Endothelial cell (in vitro differentiated cells): ENCODE measurements around the gene ARRB2. TPM values are rescaled to one million over a fixed set of nuclear protein-coding genes. Genes with fewer than 3 reads are reported as not detected.
"Not testable (repeated sequence)": the region's sequence is repeated elsewhere in the genome, so short reads cannot be mapped to it uniquely, and the experiment has no call there.

Experiments
- DNase-seq: peaks from one replicate; pipeline ENCODE4 v3.0.0; 2021; ENCODE audit warnings: low spot score
- H3K27ac Mint-ChIP-seq: one replicate; pipeline ENCODE4 v1.8.0; 2021; ENCODE audit warnings: mixed read lengths, inconsistent platforms; ENCODE audit not compliant: unreplicated experiment
- H3K27me3 Mint-ChIP-seq: one replicate; pipeline ENCODE4 v1.8.0; 2021; ENCODE audit warnings: mild to moderate bottlenecking, moderate library complexity, mixed read lengths, inconsistent platforms; ENCODE audit not compliant: unreplicated experiment
- H3K36me3 Mint-ChIP-seq: one replicate; pipeline ENCODE4 v1.8.0; 2021; ENCODE audit warnings: mild to moderate bottlenecking, low read depth, mixed read lengths, inconsistent platforms; ENCODE audit not compliant: unreplicated experiment
- H3K4me1 Mint-ChIP-seq: one replicate; pipeline ENCODE4 v1.8.0; 2021; ENCODE audit warnings: mild to moderate bottlenecking, mixed read lengths, inconsistent platforms; ENCODE audit not compliant: unreplicated experiment
- H3K4me3 Mint-ChIP-seq: one replicate; pipeline ENCODE4 v1.8.0; 2021; ENCODE audit warnings: mild to moderate bottlenecking, mixed read lengths, inconsistent platforms; ENCODE audit not compliant: unreplicated experiment
- H3K9me3 Mint-ChIP-seq: one replicate; pipeline ENCODE4 v1.8.0; 2021; ENCODE audit warnings: mixed read lengths, inconsistent platforms; ENCODE audit not compliant: unreplicated experiment
- CTCF ChIP-seq: fragments of 200-600 bp; sonication (generic); IDR thresholded peaks from one replicate; pipeline ENCODE4 v1.5.0; 2021; ENCODE audit warnings: antibody characterized with exemption; ENCODE audit not compliant: unreplicated experiment
- total RNA-seq: library from RNA; stranded (reverse); fragmentation: NEBNext Ultra II Directional; extraction: Animal tissue kit (Norgen Biotek cat#: 25700); gene quantifications from one replicate; pipeline ENCODE4 v1.2.1, GENCODE V29; 2021; ENCODE audit not compliant: unreplicated experiment

The ARRB2 gene
- total RNA-seq, 1 donor from 2014 or later: 51.1 TPM

- no peak for TF ChIP-seq CTCF
- Mint-ChIP-seq H3K4me1 (peaks cover 24% of the 10 kb centered on the region), H3K27me3 (peaks cover 10% of the 10 kb centered on the region), H3K4me3 (peak overlapping the region; percentile 89), H3K27ac (no peak overlapping the region), H3K9me3 (no peaks in the 10 kb centered on the region), H3K36me3 (peaks cover 13% of the 10 kb centered on the region)
- no peak for DNase-seq
These were observed 532 bp downstream of the ARRB2 start for GRCh38 chr17:4710693-4711634.

GRCh38 chr17:4711661-4712181 lies 1.3 kb downstream of the ARRB2 start:
- Mint-ChIP-seq H3K36me3 (peaks cover 8% of the 10 kb centered on the region), H3K4me3 (no peak overlapping the region), H3K27me3 (peaks cover 10% of the 10 kb centered on the region), H3K4me1 (peaks cover 26% of the 10 kb centered on the region), H3K27ac (no peak overlapping the region), H3K9me3 (no peaks in the 10 kb centered on the region)
- no peak for DNase-seq
- TF ChIP-seq CTCF: no peak

- peaks cover 29% of the 10 kb centered on the region for H3K4me1 Mint-ChIP-seq
- H3K36me3 Mint-ChIP-seq: peaks cover 15% of the 10 kb centered on the region
- no peaks in the 10 kb centered on the region for H3K9me3 Mint-ChIP-seq
- no peak overlapping the region for H3K27ac Mint-ChIP-seq
- no peak overlapping the region for H3K4me3 Mint-ChIP-seq
- no peak for TF ChIP-seq CTCF
- no peak for DNase-seq
- peaks cover 10% of the 10 kb centered on the region for H3K27me3 Mint-ChIP-seq
These were observed 2.1 kb downstream of the ARRB2 start for GRCh38 chr17:4712526-4712925.

GRCh38 chr17:4714340-4715062 lies 4.1 kb downstream of the ARRB2 start:
- Mint-ChIP-seq H3K27me3 (peaks cover 12% of the 10 kb centered on the region), H3K4me1 (peaks cover 29% of the 10 kb centered on the region), H3K36me3 (peaks cover 23% of the 10 kb centered on the region)
- H3K9me3 Mint-ChIP-seq, H3K4me3 Mint-ChIP-seq, DNase-seq, H3K27ac Mint-ChIP-seq: not testable (repeated sequence)

GRCh38 chr17:4715063-4715744 lies 4.8 kb downstream of the ARRB2 start:
- Mint-ChIP-seq H3K4me3 (peak overlapping the region; percentile 81), H3K27me3 (peaks cover 10% of the 10 kb centered on the region), H3K4me1 (peaks cover 24% of the 10 kb centered on the region), H3K27ac (peak overlapping the region; percentile 7), H3K9me3 (no peaks in the 10 kb centered on the region), H3K36me3 (peaks cover 26% of the 10 kb centered on the region)
- no peak for DNase-seq
- TF ChIP-seq CTCF: no peak
